GM12878 (cell line): ENCODE data around the gene MRC2. TPM values are rescaled to one million over a fixed set of nuclear protein-coding genes. Genes with fewer than 3 reads are reported as not detected.

ENCODE experiments used
- ATAC-seq: fragments of 200-7000 bp; cut with Tn5 transposase; 3 replicates; pipeline ENCODE4 v1.9.1; 2020; ENCODE audit warnings: mild to moderate bottlenecking, moderate library complexity
- BruUV-seq: library from RNA; stranded (reverse); fragments of 400-500 nt; replicated peaks from 2 replicates; lab custom pipeline; 2021; lab: Mats Ljungman, UMichigan
- CTCF ChIA-PET: fragments of 300-600 bp; sonication (Branson Sonifier 250); formaldehyde crosslinking; extraction: SDS; loops from one replicate; lab custom pipeline; 2021; ENCODE audit warnings: inconsistent platforms; lab: Yijun Ruan, JAX
- POLR2A ChIA-PET: fragments of 350-600 bp; formaldehyde crosslinking; extraction: SDS; loops from one replicate; lab custom pipeline; 2021; ENCODE audit warnings: inconsistent platforms; lab: Charles Lee
- RAD21 ChIA-PET: fragments of 300-600 bp; sonication (Branson Sonifier 250); formaldehyde crosslinking; loops from one replicate; lab custom pipeline; 2023; ENCODE audit warnings: antibody characterized with exemption; ENCODE audit not compliant: unreplicated experiment; lab: Charles Lee
- SMC1A ChIA-PET: fragments of 300-600 bp; sonication (Branson Sonifier 250); formaldehyde crosslinking; loops from one replicate; lab custom pipeline; 2023; ENCODE audit not compliant: unreplicated experiment, uncharacterized antibody; lab: Charles Lee
- DNase-seq: peaks from one replicate; pipeline ENCODE4 v3.0.0-alpha.2; 2011; ENCODE audit warnings: low read depth, low spot score
- FAIRE-seq: peaks from 3 replicates; lab custom pipeline; 2011; peaks lifted over from hg19 to GRCh38; lab: Jason Lieb, UNC
- H2AFZ ChIP-seq: 2 replicates; pipeline ENCODE4 v1.6.0; 2011; ENCODE audit warnings: low read depth, low read length, control low read depth; ENCODE audit not compliant: control insufficient read depth
- H3K27ac ChIP-seq: 2 replicates; pipeline ENCODE4 v1.5.1; 2011; ENCODE audit warnings: control low read depth; ENCODE audit not compliant: control insufficient read depth, insufficient read depth
- H3K27me3 ChIP-seq, 2 experiments: replicated peaks in 1 of 2; 2 replicates each; pipeline versions ENCODE4 v1.6.0 to v1.6.1; 2011; ENCODE audit warnings: low read length in 1 of 2; ENCODE audit not compliant: control insufficient read depth in 2 of 2, insufficient read depth in 2 of 2
- H3K36me3 ChIP-seq, 2 experiments: 2 replicates each; pipeline ENCODE4 v1.5.1; 2011; ENCODE audit warnings: low read length in 1 of 2; ENCODE audit not compliant: control insufficient read depth in 2 of 2, insufficient read depth in 2 of 2
- H3K4me1 ChIP-seq: 2 replicates; pipeline ENCODE4 v1.6.1; 2011; ENCODE audit warnings: mild to moderate bottlenecking, low read length, moderate library complexity, mixed read lengths; ENCODE audit not compliant: control insufficient read depth, insufficient read depth
- H3K4me2 ChIP-seq: 2 replicates; pipeline ENCODE4 v1.6.0; 2011; ENCODE audit warnings: control low read depth; ENCODE audit not compliant: control insufficient read depth, insufficient read depth
- H3K4me3 ChIP-seq: fragments of 200-600 bp; sonication (generic); 2 replicates; pipeline ENCODE4 v1.5.1; 2016
- H3K79me2 ChIP-seq: 2 replicates; pipeline ENCODE4 v1.6.0; 2011; ENCODE audit warnings: low read length; ENCODE audit not compliant: control insufficient read depth, insufficient read depth
- H3K9ac ChIP-seq: 2 replicates; pipeline ENCODE4 v1.8.0; 2011; ENCODE audit warnings: low read length, control low read depth, mixed read lengths; ENCODE audit not compliant: control insufficient read depth, insufficient read depth
- H3K9me3 ChIP-seq: replicated peaks from 3 replicates; pipeline ENCODE4 v1.5.1; 2011; ENCODE audit warnings: mild to moderate bottlenecking, low read length; ENCODE audit not compliant: control insufficient read depth, insufficient read depth
- H4K20me1 ChIP-seq: 2 replicates; pipeline ENCODE4 v1.6.0; 2011; ENCODE audit not compliant: control insufficient read depth, insufficient read depth
- BCL3 ChIP-seq: IDR thresholded peaks from 2 replicates; pipeline ENCODE4 v1.6.1; 2011; ENCODE audit warnings: borderline replicate concordance, low read depth, mild to moderate bottlenecking, moderate library complexity, low read length; ENCODE audit not compliant: insufficient read depth, poor library complexity, severe bottlenecking
- E2F4 ChIP-seq: IDR thresholded peaks from 2 replicates; pipeline ENCODE4 v1.6.1; 2012; ENCODE audit warnings: low read depth, low read length, improper control_type of control experiment
- EGR1 ChIP-seq, 2 experiments: IDR thresholded peaks; 1 replicate in 1 of 2; 2 replicates in 1 of 2; pipeline ENCODE4 v1.6.1; 2011 to 2012; ENCODE audit warnings: low read depth in 2 of 2, low read length in 2 of 2, borderline replicate concordance in 1 of 2, mild to moderate bottlenecking in 1 of 2, moderate library complexity in 1 of 2
- HSF1 ChIP-seq: fragments of 150-350 bp; IDR thresholded peaks from 2 replicates; pipeline ENCODE4 v1.6.1; 2014; ENCODE audit warnings: mild to moderate bottlenecking, low read depth, low read length
- MTA2 ChIP-seq: fragments of 450-650 bp; IDR thresholded peaks from 2 replicates; pipeline ENCODE4 v1.6.1; 2016; ENCODE audit warnings: low read depth, mild to moderate bottlenecking, moderate library complexity
- MYC ChIP-seq: IDR thresholded peaks from 2 replicates; pipeline ENCODE4 v1.6.1; 2011; ENCODE audit warnings: mild to moderate bottlenecking, low read length, moderate library complexity, inconsistent platforms; ENCODE audit not compliant: insufficient read depth, insufficient replicate concordance, insufficient read length, severe bottlenecking
- SREBF1 ChIP-seq: IDR thresholded peaks from 2 replicates; pipeline ENCODE4 v1.6.1; 2012; ENCODE audit warnings: mild to moderate bottlenecking, low read length
- TCF12 ChIP-seq: IDR thresholded peaks from 2 replicates; pipeline ENCODE4 v1.6.1; 2011; ENCODE audit warnings: low read depth, mild to moderate bottlenecking, low read length
- TCF3 ChIP-seq: IDR thresholded peaks from 2 replicates; pipeline ENCODE4 v1.6.1; 2012; ENCODE audit warnings: low read depth, mild to moderate bottlenecking, low read length, borderline replicate concordance; ENCODE audit not compliant: insufficient read depth
- ZBTB40 ChIP-seq: fragments of 450-650 bp; IDR thresholded peaks from 2 replicates; pipeline ENCODE4 v1.6.1; 2016; ENCODE audit warnings: mild to moderate bottlenecking, moderate library complexity, borderline replicate concordance
- WGBS: methylation state at CpG from one replicate; pipeline ENCODE4 v1.1.6; 2016; ENCODE audit warnings: low lambda C conversion rate; ENCODE audit not compliant: insufficient replicate concordance, insufficient coverage; ENCODE audit errors: missing lambda C conversion rate; 5-methylcytosine and 5-hydroxymethylcytosine counted together
- in situ Hi-C: fragments of 300-500 bp; cut with MboI; formaldehyde crosslinking; loops from 9 replicates; pipeline ENCODE4 v1.14.3; 2018; ENCODE audit warnings: mixed read lengths
- intact Hi-C: fragments of 100-400 bp; cut with micrococcal nuclease; formaldehyde crosslinking; loops from one replicate; pipeline ENCODE4 v1.14.2; 2022; ENCODE audit not compliant: unreplicated experiment
- polyA plus RNA-seq, 11 experiments: library from polyadenylated mRNA; depleted of rRNA in 4 of 11; unstranded in 6 of 11; stranded (reverse) in 5 of 11; fragments of >200 nt; fragmentation: Nextera tagmentation in 4 of 11; fragmentation: Illumina TruSeq in 1 of 11; extraction: Ambion mirVana in 4 of 11; extraction: Trizol in 1 of 11; gene quantifications; 1 replicate in 1 of 11; 2 replicates in 10 of 11; pipeline versions ENCODE4 v1.2.1 to v1.2.3, GENCODE V29; 2011 to 2016; ENCODE audit warnings: inconsistent platforms in 2 of 11, missing spikeins in 2 of 11, low read depth in 1 of 11
- total RNA-seq, 4 experiments: library from RNA; depleted of rRNA in 3 of 4; stranded (reverse); fragments of >200 nt in 3 of 4; fragmentation: Illumina TruSeq in 1 of 4; extraction: Trizol in 1 of 4; gene quantifications; 2 replicates each; pipeline versions ENCODE4 v1.2.1 to v1.2.3, GENCODE V29; 2013 to 2021

MRC2 gene
- total and polyA plus RNA-seq, 10 of the 15 experiments (the other 5 are each of a cell fraction or from before 2014, with no cell fraction given), result 0.04 to 0.96 (median 0.30) TPM; not detected in 1

GRCh38 chr17:62705778-62706597, 78.5 kb downstream of the MRC2 start (continued):
- no peak for TF ChIP-seq MYC
- TF ChIP-seq MTA2, result no peak
- TF ChIP-seq E2F4, result no peak
- no peak for TF ChIP-seq BCL3

GRCh38 chr17:62706598-62707424, 79.3 kb downstream of the MRC2 start:
- peaks cover 7% of the 10 kb centered on the region; the same call in 2 of the 3 replicates for H3K9me3 ChIP-seq
- in situ Hi-C loops (no loop called here), intact Hi-C loops (no loop called here)
- peaks cover 2 to 8% of the 10 kb centered on the region in 2 experiments; a peak in 2 of 4 replicates for H3K27me3 ChIP-seq
- ChIA-PET CTCF (no interaction called here), POLR2A (no interaction called here), RAD21 (no interaction called here), SMC1A (no interaction called here)
- no peak for ATAC-seq
- no peak overlapping the region for H3K9ac ChIP-seq
- no peaks in the 10 kb centered on the region for H4K20me1 ChIP-seq
- 68% methylated on average over 20 of the region's 20 CpGs for WGBS
- BruUV-seq, result no TSS peak
- no peak for FAIRE-seq
- H3K4me3 ChIP-seq, result no peak overlapping the region
- H3K36me3 ChIP-seq, result no peaks in the 10 kb centered on the region
- H2AFZ ChIP-seq, result no peak overlapping the region
- H3K27ac ChIP-seq, result no peak overlapping the region
- H3K79me2 ChIP-seq, result no peaks in the 10 kb centered on the region
- H3K4me1 ChIP-seq, result no peaks in the 10 kb centered on the region
- no peak overlapping the region for H3K4me2 ChIP-seq
- no peak for DNase-seq
- TF ChIP-seq SREBF1, result no peak
- TF ChIP-seq TCF3, result no peak
- no peak for TF ChIP-seq TCF12
- no peak for TF ChIP-seq EGR1 (IDR thresholded peaks at IDR 0.05; ENCODE audit: borderline replicate concordance in 1 of 2, low read depth in 2 of 2, low read length in 2 of 2)
- no peak for TF ChIP-seq ZBTB40
- TF ChIP-seq HSF1, result no peak
